Stimulated activated CD8-positive, alpha-beta memory T cell treated with anti-CD3 and anti-CD28 coated beads, Interleukin-7, amount 100 ng/mL, for 48 hours (primary cell): Measurements from ENCODE around the gene CACNA1S.

ENCODE experiments used
- DNase-seq, 2 donors: peaks; one replicate each; pipeline ENCODE4 v3.0.0-alpha.2; 2020; ENCODE audit warnings: low read depth in 1 of 2; ENCODE audit errors: extremely low read depth in 1 of 2

CACNA1S gene

DNA sequence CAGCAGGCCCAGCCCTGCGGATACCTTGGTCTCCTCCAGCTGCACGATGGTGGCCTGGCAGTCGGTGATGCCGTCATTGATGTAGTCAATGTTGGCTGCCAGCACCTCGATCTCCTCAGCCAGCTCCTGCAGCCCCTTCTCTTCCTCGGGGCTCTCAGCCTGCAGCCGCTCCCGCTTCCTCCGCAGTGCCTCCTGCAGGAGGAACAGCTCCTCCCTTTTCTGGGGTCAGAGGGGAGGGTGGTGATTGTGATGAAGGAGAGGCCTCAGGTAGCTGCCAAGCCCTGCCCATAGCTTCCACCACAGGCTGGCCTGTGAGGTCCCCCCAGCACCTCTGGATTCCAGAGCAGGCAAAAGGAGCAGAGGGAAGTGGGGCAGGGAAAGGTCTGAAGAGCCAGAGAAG lies 122.1 kb downstream of the CACNA1S start:
- DNase-seq = no peak
